KG1 (cell line): ENCODE data around the gene HRH4.

Experiments used
- DNase-seq: peaks from one replicate; lab custom pipeline; 2025; lab: John Stamatoyannopoulos, UW

Gene HRH4

GRCh38 chr18:24506175-24506574 lies 45.7 kb downstream of the HRH4 start:
- no peak for DNase-seq

GRCh38 chr18:24509435-24509834 lies 49.0 kb downstream of the HRH4 start:
- no peak for DNase-seq

GRCh38 chr18:24514439-24514838 lies 54.0 kb downstream of the HRH4 start:
- DNase-seq, result no peak

- DNase-seq, result no peak
Observed at GRCh38 chr18:24515721-24516120, 55.3 kb downstream of the HRH4 start.

GRCh38 chr18:24516261-24516660 lies 55.8 kb downstream of the HRH4 start:
- DNase-seq, result no peak

- DNase-seq, result no peak
Observed at GRCh38 chr18:24517554-24517953, 57.1 kb downstream of the HRH4 start.

GRCh38 chr18:24518596-24518995 lies 58.2 kb downstream of the HRH4 start:
- DNase-seq, result no peak
